Measurements from ENCODE around the gene MCHR2. TPM values are rescaled to one million over a fixed set of nuclear protein-coding genes. Genes with fewer than 3 reads are reported as not detected.

Gene MCHR2
- total and polyA plus RNA-seq, 4 donors: not detected

DNA sequence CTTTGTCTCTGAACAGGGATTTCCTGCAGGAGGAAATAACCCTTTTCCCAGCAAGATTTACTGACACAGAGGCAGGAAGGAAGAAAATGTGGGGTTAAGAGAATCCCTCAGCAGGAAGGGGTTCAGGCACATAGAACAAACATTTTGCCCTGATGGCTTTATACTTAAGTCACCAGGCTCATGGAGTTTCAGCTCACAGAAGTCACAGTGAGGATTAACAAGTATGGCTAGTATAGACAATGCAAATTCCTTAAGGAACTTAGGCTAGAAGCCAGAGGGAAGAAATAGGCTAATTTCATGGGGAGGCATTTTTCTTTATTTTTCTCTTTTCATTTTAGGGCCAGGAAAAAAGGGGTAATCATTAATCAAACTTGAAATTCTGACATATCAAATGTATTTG lies 50.2 kb downstream of the MCHR2 start:
- no peaks in the 10 kb centered on the region for H3K4me1 ChIP-seq (ENCODE audit: control insufficient read depth in 1 of 2, insufficient read depth in 2 of 2, low read length in 2 of 2)
- intact Hi-C loops (cut with DNase I): no loop called here
- no peak overlapping the region for H3K4me3 ChIP-seq (ENCODE audit: low read length in 2 of 2)
- peaks cover 3% of the 10 kb centered on the region for H3K9me3 ChIP-seq (ENCODE audit: control insufficient read depth, low read length)
- ATAC-seq (ENCODE audit: low FRiP score) (no peak), DNase-seq (no peak)
- H3K27me3 ChIP-seq (ENCODE audit: control insufficient read depth in 1 of 2, insufficient read depth in 2 of 2, low read length in 1 of 2): no peaks in the 10 kb centered on the region
- H3K27ac ChIP-seq (ENCODE audit: low read depth in 1 of 2, low read length in 2 of 2): no peak overlapping the region
- no peaks in the 10 kb centered on the region for H3K36me3 ChIP-seq (ENCODE audit: control insufficient read depth in 1 of 2, insufficient read depth in 2 of 2, low read length in 1 of 2)

DNA sequence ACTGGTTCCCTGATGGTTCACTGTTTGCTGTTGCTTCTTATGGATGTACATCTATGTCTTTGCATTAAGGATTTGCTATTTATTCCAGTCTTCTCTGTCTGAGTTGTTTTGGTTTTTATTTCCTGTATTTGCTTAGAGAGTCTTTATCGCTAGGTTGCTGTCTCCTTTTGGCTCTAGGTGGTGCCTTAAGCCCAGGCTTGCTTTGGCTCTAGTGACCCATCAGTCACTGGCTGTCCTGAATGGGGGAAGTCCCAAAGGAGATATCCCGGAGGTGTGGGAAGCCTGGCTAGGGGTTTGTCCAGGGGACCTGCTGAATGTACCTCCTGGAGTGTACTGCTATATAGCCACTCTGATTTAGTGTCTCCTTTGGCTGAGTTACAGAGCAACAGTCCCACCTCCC lies 53.4 kb downstream of the MCHR2 start:
- DNase-seq: no peak
- WGBS, 2 donors: 54 to 66% methylated on average over 2 of the region's 2 CpGs
- H3K27ac ChIP-seq (ENCODE audit: low read depth in 1 of 2, low read length in 2 of 2): no peak overlapping the region
- H3K4me3 ChIP-seq (ENCODE audit: low read length in 2 of 2): no peak overlapping the region
- intact Hi-C loops (cut with DNase I): no loop called here
- no peaks in the 10 kb centered on the region for H3K36me3 ChIP-seq (ENCODE audit: control insufficient read depth in 1 of 2, insufficient read depth in 2 of 2, low read length in 1 of 2)
- H3K4me1 ChIP-seq (ENCODE audit: control insufficient read depth in 1 of 2, insufficient read depth in 2 of 2, low read length in 2 of 2): no peaks in the 10 kb centered on the region
- no peaks in the 10 kb centered on the region for H3K27me3 ChIP-seq (ENCODE audit: control insufficient read depth in 1 of 2, insufficient read depth in 2 of 2, low read length in 1 of 2)
- peaks cover 1% of the 10 kb centered on the region for H3K9me3 ChIP-seq (ENCODE audit: control insufficient read depth, low read length)
- no peak for ATAC-seq (ENCODE audit: low FRiP score)

DNA sequence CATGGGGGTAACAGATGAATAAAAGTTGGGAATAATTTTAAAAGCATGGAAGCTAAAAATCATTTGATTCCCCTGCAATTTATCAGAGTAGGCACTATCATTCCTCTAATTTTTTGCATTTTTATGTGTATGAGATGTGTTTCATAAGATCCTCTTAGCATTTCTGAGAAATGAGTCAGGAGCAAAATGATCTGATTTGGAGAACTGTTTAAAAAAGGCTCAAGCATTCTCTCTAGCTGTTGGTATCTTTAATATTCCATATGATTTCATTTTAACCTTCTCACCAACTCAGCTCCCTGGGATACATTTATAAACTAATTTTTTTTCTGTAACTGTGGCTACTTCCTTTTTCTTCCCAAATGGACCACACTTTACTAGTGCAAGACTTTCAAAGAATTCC lies 60.9 kb downstream of the MCHR2 start:
- Histone ChIP-seq H3K36me3 (ENCODE audit: control insufficient read depth in 1 of 2, insufficient read depth in 2 of 2, low read length in 1 of 2) (no peaks in the 10 kb centered on the region), H3K27ac (ENCODE audit: low read depth in 1 of 2, low read length in 2 of 2) (no peak overlapping the region), H3K9me3 (ENCODE audit: control insufficient read depth, low read length) (peaks cover 2% of the 10 kb centered on the region), H3K4me3 (ENCODE audit: low read length in 2 of 2) (no peak overlapping the region), H3K4me1 (ENCODE audit: control insufficient read depth in 1 of 2, insufficient read depth in 2 of 2, low read length in 2 of 2) (no peaks in the 10 kb centered on the region), H3K27me3 (ENCODE audit: control insufficient read depth in 1 of 2, insufficient read depth in 2 of 2, low read length in 1 of 2) (no peaks in the 10 kb centered on the region)
- intact Hi-C loops (cut with DNase I): no loop called here
- DNase-seq (no peak), ATAC-seq (ENCODE audit: low FRiP score) (no peak)

DNA sequence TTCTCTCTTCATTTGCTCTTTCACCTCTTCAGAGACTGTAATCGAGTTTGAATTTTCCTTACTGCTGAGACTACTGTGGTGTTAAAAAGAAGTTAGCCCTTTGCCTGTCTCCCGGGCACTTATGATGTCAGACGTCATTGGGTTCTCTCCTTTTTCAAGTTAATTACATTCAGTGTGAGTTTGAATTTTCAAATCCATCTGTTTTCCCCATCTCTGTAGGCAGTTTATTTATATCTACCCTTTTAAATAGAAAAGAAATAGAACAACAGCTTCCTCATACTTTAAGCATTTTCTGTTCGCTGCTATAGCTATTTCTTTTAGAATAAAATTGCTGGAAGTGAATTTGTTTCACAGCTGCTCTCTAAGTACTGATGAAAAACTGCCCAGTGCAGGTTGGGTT lies 81.4 kb downstream of the MCHR2 start:
- H3K27me3 ChIP-seq (ENCODE audit: control insufficient read depth in 1 of 2, insufficient read depth in 2 of 2, low read length in 1 of 2): no peaks in the 10 kb centered on the region
- H3K4me3 ChIP-seq (ENCODE audit: low read length in 2 of 2): no peak overlapping the region
- ATAC-seq (ENCODE audit: low FRiP score): no peak
- no peaks in the 10 kb centered on the region for H3K4me1 ChIP-seq (ENCODE audit: control insufficient read depth in 1 of 2, insufficient read depth in 2 of 2, low read length in 2 of 2)
- H3K9me3 ChIP-seq (ENCODE audit: control insufficient read depth, low read length): no peaks in the 10 kb centered on the region
- DNase-seq: no peak
- H3K27ac ChIP-seq (ENCODE audit: low read depth in 1 of 2, low read length in 2 of 2): no peak overlapping the region
- no peaks in the 10 kb centered on the region for H3K36me3 ChIP-seq (ENCODE audit: control insufficient read depth in 1 of 2, insufficient read depth in 2 of 2, low read length in 1 of 2)
- 48 to 49% methylated on average over 4 of the region's 4 CpGs for WGBS, 2 donors
- intact Hi-C loops (cut with DNase I): no loop called here

DNA sequence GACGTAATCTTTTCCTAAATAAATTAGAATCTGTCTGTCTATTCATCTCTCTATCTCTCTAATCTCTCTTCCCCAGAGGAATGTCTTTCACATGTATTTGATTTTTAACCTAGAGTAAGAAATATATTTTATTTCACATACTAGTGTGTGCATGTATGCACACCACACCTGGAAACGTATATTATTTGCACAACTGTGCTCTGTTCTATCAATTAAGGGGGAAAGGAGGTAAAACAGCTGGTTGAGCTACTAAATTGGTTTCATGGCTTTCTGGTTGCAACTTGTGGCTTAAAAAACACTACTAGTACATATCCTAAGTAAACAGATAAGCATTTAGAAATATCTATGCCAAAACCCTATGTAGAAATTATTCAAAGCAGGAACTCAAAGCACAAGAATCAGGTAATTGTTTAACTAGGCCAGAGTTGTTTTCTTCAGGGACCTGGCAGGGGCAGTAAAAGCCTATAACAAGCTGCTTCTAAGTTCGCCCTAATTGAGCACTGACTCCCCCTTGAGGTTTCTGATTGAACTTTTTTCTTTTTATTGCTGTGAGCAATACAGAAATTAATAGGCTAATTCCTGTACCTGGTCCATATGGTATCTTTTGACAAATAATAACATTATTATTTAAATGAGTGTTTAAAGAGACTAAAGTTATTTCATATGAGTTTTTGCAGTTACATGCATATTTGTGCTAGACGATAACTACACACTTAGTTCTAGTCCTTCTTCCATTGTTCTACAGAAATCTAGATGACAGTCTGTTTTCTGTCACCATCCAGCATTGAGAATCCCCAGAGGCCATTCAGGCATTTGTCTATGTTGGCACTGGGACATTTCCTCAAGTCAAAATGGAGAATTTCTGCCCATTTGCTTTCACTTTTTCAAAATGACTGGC lies 88.6 kb downstream of the MCHR2 start:
- no peak overlapping the region for H3K27ac ChIP-seq (ENCODE audit: low read depth in 1 of 2, low read length in 2 of 2)
- H3K4me3 ChIP-seq (ENCODE audit: low read length in 2 of 2): no peak overlapping the region
- intact Hi-C loops (cut with DNase I): no loop called here
- H3K4me1 ChIP-seq (ENCODE audit: control insufficient read depth in 1 of 2, insufficient read depth in 2 of 2, low read length in 2 of 2): no peaks in the 10 kb centered on the region
- H3K27me3 ChIP-seq (ENCODE audit: control insufficient read depth in 1 of 2, insufficient read depth in 2 of 2, low read length in 1 of 2): peaks cover 0 to 2% of the 10 kb centered on the region in 2 donors
- ATAC-seq (ENCODE audit: low FRiP score) (no peak), DNase-seq (no peak)
- no peaks in the 10 kb centered on the region for H3K36me3 ChIP-seq (ENCODE audit: control insufficient read depth in 1 of 2, insufficient read depth in 2 of 2, low read length in 1 of 2)
- no peaks in the 10 kb centered on the region for H3K9me3 ChIP-seq (ENCODE audit: control insufficient read depth, low read length)
- 16 to 22% methylated on average over 4 of the region's 4 CpGs for WGBS, 2 donors

DNA sequence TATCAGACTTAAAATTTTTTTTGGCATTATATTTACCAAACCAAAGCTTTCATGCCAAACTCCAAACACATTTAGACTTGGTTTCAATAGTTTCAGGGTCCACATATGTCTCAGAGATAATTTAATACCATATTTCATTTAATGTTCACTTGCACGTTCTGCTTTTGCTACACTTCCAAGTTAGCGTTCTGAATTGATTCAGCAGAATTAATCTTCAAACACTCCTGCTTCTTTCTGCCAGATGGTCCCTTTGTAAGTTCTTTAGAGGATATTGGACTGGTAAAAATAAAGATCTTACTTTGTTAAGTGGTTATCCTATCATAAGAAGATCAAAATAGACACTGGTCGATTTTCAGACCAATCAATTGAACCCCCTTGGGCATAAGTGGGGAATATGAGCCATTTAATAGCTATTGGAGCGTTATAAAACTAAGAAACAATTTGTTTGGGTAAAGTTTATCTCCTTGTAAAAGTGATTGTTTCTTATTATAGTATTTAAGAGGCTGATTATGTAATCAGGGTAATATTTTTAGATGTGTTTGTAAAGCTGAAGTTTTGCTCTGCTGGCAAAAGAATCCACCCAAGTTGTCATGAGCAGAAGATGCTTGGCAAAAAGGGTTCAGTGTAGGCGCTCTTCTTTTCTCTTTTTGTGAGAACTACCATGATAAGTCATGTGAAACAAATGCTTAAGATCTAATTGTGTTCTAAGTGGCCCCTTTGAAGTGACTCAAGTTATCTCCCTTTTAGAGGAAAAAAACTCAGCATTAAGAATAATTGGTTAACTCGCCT lies 92.2 kb downstream of the MCHR2 start:
- Histone ChIP-seq H3K9me3 (ENCODE audit: control insufficient read depth, low read length) (no peaks in the 10 kb centered on the region), H3K27me3 (ENCODE audit: control insufficient read depth in 1 of 2, insufficient read depth in 2 of 2, low read length in 1 of 2) (peaks cover 0 to 2% of the 10 kb centered on the region in 2 donors), H3K36me3 (ENCODE audit: control insufficient read depth in 1 of 2, insufficient read depth in 2 of 2, low read length in 1 of 2) (no peaks in the 10 kb centered on the region), H3K4me1 (ENCODE audit: control insufficient read depth in 1 of 2, insufficient read depth in 2 of 2, low read length in 2 of 2) (no peaks in the 10 kb centered on the region), H3K27ac (ENCODE audit: low read depth in 1 of 2, low read length in 2 of 2) (no peak overlapping the region), H3K4me3 (ENCODE audit: low read length in 2 of 2) (no peak overlapping the region)
- intact Hi-C loops (cut with DNase I): no loop called here
- ATAC-seq (ENCODE audit: low FRiP score) (no peak), DNase-seq (no peak)
- 46 to 47% methylated on average over 6 of the region's 6 CpGs for WGBS, 2 donors

DNA sequence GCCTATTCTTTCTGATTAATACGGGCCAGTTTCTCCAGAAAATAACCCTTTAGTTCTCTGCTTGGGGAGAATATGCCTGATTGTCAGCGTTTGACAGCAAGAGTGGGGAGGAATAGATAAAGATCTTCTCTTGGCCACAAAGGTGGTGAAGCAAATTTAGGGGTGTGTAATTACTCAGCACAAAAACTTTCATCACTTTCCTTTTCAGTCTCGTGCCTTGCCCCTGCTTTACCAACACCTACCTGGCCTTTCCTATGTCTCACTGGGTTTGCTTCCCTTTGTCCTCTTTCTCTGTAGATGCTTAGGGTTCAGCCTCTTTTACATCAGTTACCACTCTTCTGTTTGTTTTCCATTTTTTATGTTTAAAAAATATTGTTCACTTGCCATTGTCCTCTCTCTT lies 99.2 kb downstream of the MCHR2 start:
- H3K4me3 ChIP-seq (ENCODE audit: low read length in 2 of 2): no peak overlapping the region
- no peaks in the 10 kb centered on the region for H3K36me3 ChIP-seq (ENCODE audit: control insufficient read depth in 1 of 2, insufficient read depth in 2 of 2, low read length in 1 of 2)
- no peak for ATAC-seq (ENCODE audit: low FRiP score)
- no peaks in the 10 kb centered on the region for H3K4me1 ChIP-seq (ENCODE audit: control insufficient read depth in 1 of 2, insufficient read depth in 2 of 2, low read length in 2 of 2)
- 67 to 72% methylated on average over 3 of the region's 3 CpGs for WGBS, 2 donors
- H3K27me3 ChIP-seq (ENCODE audit: control insufficient read depth in 1 of 2, insufficient read depth in 2 of 2, low read length in 1 of 2): no peaks in the 10 kb centered on the region
- intact Hi-C loops (cut with DNase I): no loop called here
- H3K27ac ChIP-seq (ENCODE audit: low read depth in 1 of 2, low read length in 2 of 2): no peak overlapping the region
- no peaks in the 10 kb centered on the region for H3K9me3 ChIP-seq (ENCODE audit: control insufficient read depth, low read length)
- no peak for DNase-seq

DNA sequence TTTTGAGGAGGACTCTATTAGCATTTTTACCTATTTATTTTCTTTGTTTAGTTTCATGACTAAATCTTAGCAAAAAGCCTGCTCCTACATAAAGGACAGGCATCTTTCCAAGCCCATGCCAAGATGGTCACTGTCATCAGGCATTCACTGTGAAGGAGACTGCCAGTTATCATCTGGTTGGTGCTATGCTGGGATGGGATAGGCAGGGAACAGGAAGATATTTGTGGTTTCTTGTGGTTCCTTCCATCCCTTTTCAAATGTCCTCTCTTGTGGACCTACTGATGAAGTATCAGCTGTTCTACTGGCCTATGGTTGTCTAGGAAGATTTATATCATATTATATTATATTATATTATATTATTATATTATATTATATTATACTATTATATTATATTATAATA lies 107.0 kb downstream of the MCHR2 start:
- intact Hi-C loops (cut with DNase I): no loop called here
- no peak overlapping the region for H3K4me3 ChIP-seq (ENCODE audit: low read length in 2 of 2)
- no peak overlapping the region for H3K27ac ChIP-seq (ENCODE audit: low read depth in 1 of 2, low read length in 2 of 2)
- no peaks in the 10 kb centered on the region for H3K4me1 ChIP-seq (ENCODE audit: control insufficient read depth in 1 of 2, insufficient read depth in 2 of 2, low read length in 2 of 2)
- DNase-seq (no peak), ATAC-seq (ENCODE audit: low FRiP score) (no peak)
- H3K36me3 ChIP-seq (ENCODE audit: control insufficient read depth in 1 of 2, insufficient read depth in 2 of 2, low read length in 1 of 2): no peaks in the 10 kb centered on the region
- H3K27me3 ChIP-seq (ENCODE audit: control insufficient read depth in 1 of 2, insufficient read depth in 2 of 2, low read length in 1 of 2): no peaks in the 10 kb centered on the region
- no peaks in the 10 kb centered on the region for H3K9me3 ChIP-seq (ENCODE audit: control insufficient read depth, low read length)

DNA sequence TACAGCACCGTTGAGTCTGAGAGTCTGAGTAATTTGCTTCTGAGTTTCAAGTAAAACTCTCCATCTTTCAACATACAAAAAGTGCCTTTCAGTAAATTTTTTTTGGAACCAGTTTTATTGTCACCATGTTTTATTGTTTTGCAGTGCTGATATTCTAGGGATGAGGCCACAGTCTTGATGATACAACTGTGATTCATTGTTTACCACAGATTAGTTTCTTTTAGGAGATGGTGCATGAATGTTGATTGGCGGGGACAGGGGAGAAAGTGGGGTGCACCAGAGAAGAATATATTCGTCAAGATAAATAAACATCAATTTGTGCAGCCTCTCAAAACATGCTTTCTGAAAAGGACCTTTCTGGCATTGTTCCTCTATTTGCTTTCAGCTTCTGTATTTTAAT lies 109.0 kb downstream of the MCHR2 start:
- 58 to 61% methylated on average over 3 of the region's 3 CpGs for WGBS, 2 donors
- ATAC-seq (ENCODE audit: low FRiP score): no peak
- Histone ChIP-seq H3K36me3 (ENCODE audit: control insufficient read depth in 1 of 2, insufficient read depth in 2 of 2, low read length in 1 of 2) (no peaks in the 10 kb centered on the region), H3K27ac (ENCODE audit: low read depth in 1 of 2, low read length in 2 of 2) (no peak overlapping the region), H3K9me3 (ENCODE audit: control insufficient read depth, low read length) (no peaks in the 10 kb centered on the region), H3K4me3 (ENCODE audit: low read length in 2 of 2) (no peak overlapping the region), H3K4me1 (ENCODE audit: control insufficient read depth in 1 of 2, insufficient read depth in 2 of 2, low read length in 2 of 2) (no peaks in the 10 kb centered on the region), H3K27me3 (ENCODE audit: control insufficient read depth in 1 of 2, insufficient read depth in 2 of 2, low read length in 1 of 2) (no peaks in the 10 kb centered on the region)
- DNase-seq: no peak
- intact Hi-C loops (cut with DNase I): no loop called here

Measured in aorta (tissue), 5 donors.